AG09319 (cell line): ENCODE results near the gene PIP4K2A.

Experiments
- DNase-seq: peaks from one replicate; pipeline ENCODE4 v3.0.0-alpha.2; 2010; ENCODE audit warnings: low read depth; ENCODE audit errors: extremely low read depth
- TF ChIP-seq, protein P1 (sequence below): IDR thresholded peaks from 2 replicates; pipeline ENCODE4 v1.5.1; 2011; ENCODE audit warnings: low read depth, mild to moderate bottlenecking, inconsistent platforms, low read length, moderate library complexity

PIP4K2A gene

DNA sequence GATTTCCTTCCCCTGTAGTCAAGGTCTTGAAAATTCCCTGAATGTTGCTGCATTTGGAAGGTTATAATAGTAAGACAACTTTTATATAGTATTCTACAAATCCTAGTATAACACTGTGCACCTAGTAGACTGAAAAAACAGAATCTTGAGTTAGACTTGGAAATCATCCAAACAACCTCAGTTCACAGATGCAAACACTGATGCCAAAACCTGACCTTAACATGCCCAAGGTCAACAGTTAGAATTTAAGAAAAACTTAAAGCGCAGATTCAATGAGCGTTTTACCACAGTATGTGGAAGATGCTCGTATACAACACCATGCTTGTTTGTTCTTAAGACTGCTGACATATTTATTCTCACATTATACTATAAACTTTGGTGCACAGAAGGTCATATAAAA lies 3.0 kb downstream of the PIP4K2A start:
- TF ChIP-seq, protein P1, sequence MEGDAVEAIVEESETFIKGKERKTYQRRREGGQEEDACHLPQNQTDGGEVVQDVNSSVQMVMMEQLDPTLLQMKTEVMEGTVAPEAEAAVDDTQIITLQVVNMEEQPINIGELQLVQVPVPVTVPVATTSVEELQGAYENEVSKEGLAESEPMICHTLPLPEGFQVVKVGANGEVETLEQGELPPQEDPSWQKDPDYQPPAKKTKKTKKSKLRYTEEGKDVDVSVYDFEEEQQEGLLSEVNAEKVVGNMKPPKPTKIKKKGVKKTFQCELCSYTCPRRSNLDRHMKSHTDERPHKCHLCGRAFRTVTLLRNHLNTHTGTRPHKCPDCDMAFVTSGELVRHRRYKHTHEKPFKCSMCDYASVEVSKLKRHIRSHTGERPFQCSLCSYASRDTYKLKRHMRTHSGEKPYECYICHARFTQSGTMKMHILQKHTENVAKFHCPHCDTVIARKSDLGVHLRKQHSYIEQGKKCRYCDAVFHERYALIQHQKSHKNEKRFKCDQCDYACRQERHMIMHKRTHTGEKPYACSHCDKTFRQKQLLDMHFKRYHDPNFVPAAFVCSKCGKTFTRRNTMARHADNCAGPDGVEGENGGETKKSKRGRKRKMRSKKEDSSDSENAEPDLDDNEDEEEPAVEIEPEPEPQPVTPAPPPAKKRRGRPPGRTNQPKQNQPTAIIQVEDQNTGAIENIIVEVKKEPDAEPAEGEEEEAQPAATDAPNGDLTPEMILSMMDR, result no peak
- no peak for DNase-seq

GRCh38 chr10:22710139-22710745 lies 4.1 kb downstream of the PIP4K2A start:
- TF ChIP-seq, protein P1, result no peak
- DNase-seq, result no peak

DNA sequence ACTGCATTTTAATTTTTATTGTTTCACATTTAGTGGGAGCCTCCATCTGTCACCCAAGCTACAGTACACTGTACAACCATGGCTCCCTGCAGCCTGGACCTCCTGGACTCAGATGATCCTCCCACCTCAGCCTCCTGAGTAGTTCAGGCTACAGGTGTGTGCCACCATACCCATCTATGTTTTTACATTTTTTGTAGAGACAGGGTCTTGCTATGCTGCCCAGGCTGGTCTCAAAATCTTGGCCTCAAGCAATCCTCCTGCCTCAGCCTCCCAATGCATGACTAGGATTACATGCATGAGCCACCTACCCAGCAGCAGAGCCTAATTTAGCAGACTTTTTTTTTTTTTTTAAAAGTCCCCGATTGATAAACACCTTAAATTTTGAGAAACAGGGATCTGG lies 5.6 kb downstream of the PIP4K2A start:
- DNase-seq, result no peak
- TF ChIP-seq, protein P1, result no peak

DNA sequence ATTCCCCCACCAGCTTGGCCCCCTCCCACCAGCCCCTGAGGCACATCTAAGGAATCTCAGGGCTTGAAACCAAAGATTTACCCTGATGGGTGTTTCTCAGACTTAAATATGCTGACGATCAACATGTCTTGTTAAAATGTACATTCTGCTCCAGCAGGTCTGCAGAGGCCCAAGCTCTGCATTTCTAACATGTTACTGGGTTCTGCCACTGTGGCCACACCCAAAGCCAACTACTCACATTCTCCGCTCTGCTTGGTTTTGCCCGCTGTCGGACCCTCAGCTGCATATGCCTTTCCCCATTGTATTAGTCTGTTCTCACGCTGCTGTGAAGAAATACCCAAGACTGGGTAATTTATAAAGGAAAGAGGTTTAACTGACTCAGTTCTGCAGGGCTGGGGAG lies 8.9 kb downstream of the PIP4K2A start:
- DNase-seq, result no peak
- TF ChIP-seq, protein P1, result no peak

DNA sequence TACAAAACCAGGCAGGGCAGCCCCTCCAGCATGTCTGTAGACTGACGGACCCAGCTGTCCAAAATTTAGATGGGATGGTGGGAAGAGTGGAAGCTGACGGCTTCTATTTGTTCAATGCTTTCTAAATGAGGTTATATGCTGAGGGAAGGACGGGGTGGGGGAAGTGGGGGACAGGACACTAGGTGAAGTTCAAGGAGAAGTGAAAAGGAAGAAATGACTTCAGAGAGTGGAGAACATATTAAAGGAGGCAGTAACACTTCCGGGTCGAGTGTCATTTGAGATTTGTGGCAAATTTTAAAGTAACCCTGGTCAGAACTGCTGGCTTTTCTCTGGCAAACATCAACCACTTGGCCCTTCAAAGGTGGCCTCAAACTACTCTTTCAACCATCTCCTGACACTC lies 9.4 kb downstream of the PIP4K2A start:
- no peak for DNase-seq

DNA sequence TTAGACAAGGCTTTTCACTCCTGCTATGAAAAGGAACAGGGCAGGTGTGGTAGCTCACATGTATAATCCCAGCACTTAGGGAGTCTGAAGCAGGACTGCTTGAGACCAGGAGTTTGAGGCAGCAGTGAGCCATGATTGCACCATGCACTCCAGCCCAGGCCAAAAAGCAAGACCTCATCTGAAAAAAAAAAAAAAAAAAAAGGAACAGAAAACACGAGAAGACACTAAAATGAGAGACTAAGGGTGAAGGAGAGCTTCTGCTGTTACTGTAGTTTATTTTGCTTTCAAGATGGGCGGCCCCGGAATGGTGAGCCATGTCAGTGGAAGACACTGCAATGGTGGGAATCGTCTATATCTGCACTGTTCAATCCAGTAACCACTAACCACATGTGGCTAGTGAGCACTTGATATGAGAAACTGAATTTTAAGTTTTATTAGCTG lies 9.9 kb downstream of the PIP4K2A start:
- TF ChIP-seq, protein P1, result no peak

More for the DNA sequence above, 9.4 kb downstream of the PIP4K2A start:
- TF ChIP-seq, protein P1, result no peak

DNA sequence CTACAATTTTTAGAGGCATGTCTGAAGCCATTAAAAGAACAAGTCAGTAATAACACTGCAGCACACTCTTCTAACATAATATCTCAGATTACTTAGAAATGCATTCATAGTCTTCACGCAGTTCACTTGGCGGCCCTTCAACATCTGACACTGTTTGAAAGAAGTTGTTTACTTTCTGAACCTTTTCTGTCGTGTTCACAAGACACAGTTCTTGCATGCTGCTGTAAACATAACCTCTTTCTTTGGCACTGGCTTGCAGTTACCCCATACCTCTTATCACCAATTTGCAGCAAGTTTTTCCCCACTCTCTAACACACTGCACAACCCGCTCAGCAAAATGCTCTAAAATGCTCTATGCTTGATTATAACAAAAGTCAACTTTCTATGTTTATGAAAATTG lies 12.0 kb downstream of the PIP4K2A start:
- DNase-seq, result no peak
- TF ChIP-seq, protein P1, result no peak

More for the DNA sequence above, 9.9 kb downstream of the PIP4K2A start:
- DNase-seq, result no peak
